ENCODE results near the gene FAM53A.
A peak's percentile ranks its signal among the peaks of the same experiment; 100 is the strongest.
"Not testable (repeated sequence)": the region's sequence is repeated elsewhere in the genome, so short reads cannot be mapped to it uniquely, and the experiment has no call there.

Gene FAM53A

DNA sequence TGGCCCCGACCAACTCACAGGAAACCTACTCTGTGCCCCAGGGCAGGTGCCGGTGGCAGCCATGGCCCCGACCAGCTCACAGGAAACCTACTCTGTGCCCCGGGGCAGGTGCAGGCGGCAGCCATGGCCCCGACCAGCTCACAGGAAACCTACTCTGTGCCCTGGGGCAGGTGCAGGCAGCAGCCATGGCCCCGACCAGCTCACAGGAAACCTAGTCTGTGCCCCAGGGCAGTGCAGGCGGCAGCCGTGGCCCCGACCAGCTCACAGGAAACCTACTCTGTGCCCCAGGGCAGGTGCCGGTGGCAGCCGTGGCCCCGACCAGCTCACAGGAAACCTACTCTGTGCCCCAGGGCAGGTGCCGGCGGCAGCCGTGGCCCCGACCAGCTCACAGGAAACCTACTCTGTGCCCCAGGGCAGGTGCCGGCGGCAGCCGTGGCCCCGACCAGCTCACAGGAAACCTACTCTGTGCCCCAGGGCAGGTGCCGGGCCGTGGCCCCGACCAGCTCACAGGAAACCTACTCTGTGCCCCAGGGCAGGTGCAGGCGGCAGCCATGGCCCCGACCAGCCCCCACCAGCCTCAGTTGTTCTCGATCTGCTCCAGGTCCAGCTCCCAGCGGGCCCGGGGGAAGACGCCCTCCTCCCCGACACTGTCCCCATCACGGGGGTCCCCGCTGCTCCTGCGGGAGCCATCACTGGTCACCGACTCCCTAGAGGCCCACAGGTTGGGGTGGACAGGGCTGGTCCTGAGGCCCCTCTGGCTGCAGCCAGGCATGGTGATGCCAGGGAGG lies 43.2 kb downstream of the FAM53A start:
- DNase-seq (ENCODE audit: low read depth in 2 of 2) = not testable (repeated sequence)

- no peak for DNase-seq (ENCODE audit: low read depth in 2 of 2)
Observed at GRCh38 chr4:1640190-1640589, 43.9 kb downstream of the FAM53A start.

GRCh38 chr4:1639299-1639868 lies 44.7 kb downstream of the FAM53A start:
- no peak for DNase-seq (ENCODE audit: low read depth in 2 of 2)

GRCh38 chr4:1638873-1639272 lies 45.2 kb downstream of the FAM53A start:
- DNase-seq (ENCODE audit: low read depth in 2 of 2) = no peak

GRCh38 chr4:1638272-1638598 lies 45.9 kb downstream of the FAM53A start:
- no peak for DNase-seq (ENCODE audit: low read depth in 2 of 2)

GRCh38 chr4:1637580-1638271 lies 46.4 kb downstream of the FAM53A start:
- no peak for DNase-seq (ENCODE audit: low read depth in 2 of 2)

DNA sequence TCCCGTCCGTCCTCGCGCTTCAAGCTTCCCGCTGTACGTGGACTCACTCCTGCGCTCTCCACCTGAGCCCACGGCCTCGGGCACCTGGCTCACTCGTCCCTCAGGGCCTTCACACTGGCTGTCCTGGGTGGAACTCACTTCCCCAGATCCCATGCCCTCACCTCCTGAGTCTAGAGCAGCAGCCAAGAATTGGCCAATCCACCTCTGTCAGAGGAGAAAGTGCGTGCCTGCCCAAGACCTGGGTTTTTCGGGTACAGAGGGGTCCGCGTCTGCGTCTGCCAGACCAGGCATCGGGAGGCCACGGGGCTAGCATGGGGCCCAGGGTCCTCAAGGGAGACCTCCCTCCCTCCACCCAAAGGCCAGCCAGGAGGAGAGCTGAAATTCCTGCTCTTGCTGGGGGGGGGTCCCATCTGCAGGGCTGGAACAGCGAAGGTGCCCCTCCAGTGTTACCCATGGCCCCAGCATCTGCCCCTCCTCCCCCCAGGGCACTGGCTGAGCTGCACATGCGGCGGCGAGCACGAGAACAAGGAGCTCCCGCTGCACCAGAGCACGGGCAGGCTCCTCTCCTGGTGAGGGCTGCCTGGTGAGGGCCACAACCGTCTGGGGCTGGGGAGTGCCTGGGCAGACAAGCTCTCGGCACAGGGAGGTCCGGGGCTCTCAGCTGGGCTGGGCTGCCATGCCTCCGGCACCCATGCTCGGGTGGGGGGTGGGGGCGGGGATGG lies 47.5 kb downstream of the FAM53A start:
- DNase-seq (ENCODE audit: low read depth in 2 of 2) = no peak

- DNase-seq (ENCODE audit: low read depth in 2 of 2) = no peak
Observed at GRCh38 chr4:1635464-1635863, 48.6 kb downstream of the FAM53A start.

DNA sequence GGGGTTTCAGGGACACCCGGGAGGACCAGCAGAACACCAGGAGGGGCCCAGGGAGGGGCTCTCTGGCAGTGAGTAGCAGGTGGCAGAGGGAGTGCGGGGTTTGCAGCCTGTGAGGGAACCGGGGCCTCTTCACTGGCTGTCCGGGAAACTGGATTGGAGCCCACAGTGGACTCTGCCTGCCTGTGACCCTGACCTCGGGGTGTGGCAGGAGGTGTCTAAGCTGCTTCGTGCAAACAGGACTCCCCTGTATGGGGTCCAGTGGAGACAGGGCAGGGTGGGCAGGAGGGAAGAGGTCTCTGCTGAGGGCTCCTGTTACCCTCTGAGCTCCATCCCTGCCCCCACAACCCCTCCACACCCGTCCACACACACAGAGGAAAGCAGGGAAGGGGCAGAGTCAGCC lies 50.1 kb downstream of the FAM53A start:
- no peak for DNase-seq (ENCODE audit: low read depth in 2 of 2)

DNA sequence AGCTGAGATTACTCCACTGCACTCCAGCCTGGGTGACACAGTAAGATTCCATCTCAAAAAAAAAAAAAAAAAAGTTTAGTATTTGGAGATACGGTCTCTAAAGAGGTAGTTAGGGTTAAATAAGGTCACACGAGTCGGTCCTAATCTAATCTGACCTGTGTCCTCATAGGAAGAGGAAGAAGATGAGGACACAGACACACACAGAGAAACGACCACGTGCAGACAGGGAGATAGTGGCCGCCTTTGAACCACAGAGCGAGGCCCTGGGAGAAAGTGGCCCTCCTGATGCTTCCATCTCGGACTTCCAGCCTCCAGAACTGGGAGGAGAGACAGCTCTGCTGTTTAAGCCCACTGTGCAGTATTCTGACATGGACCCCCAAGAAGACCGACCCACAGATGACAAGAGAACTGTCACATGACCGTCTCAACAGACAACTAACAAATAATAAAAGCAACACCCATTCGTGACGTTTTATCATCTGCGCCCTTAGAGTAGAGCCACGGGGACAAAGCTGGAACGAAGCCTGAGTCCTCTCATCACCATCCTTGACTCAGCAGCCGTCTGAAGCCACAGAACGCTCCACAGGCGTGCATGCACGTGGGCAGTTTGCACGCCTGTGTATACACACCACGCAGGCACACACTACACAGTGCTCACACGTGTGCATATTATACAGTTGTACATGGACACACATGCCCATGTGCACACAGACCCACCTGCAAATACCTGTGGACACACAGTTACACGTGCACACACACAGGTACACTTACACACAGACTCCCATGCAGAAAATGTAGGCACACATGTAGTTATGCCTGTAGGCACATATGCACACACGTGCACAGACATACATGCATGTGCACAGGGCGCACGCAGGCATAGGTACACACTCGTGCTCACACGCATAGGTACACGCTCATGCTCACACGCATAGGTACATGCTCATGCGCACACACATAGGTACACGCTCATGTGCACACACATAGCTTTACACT lies 51.7 kb downstream of the FAM53A start:
- no peak for DNase-seq (ENCODE audit: low read depth in 2 of 2)

- DNase-seq (ENCODE audit: low read depth in 2 of 2) = no peak
Observed at GRCh38 chr4:1631136-1631535, 53.0 kb downstream of the FAM53A start.

DNA sequence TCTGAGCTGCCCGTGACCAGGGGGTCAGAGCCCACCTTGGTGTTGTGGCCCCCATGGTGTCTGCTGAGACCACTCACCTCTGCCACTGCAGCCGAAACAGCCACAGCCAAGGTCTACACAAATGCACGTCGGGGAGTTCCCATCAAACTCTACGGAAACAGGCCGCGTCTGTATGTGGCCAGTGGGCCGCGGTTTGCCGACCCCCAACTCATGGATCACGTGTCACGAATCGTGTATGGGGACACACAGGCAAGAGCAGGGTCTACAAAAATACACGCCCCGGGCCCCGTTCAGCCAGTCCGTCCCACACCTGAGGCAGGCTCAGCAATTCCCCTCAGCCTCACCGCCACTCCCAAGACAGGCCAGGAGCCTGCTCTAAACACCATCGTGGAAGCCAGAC lies 53.8 kb downstream of the FAM53A start:
- DNase-seq (ENCODE audit: low read depth in 2 of 2) = no peak

GRCh38 chr4:1629699-1630083 lies 54.4 kb downstream of the FAM53A start:
- no peak for DNase-seq (ENCODE audit: low read depth in 2 of 2)

GRCh38 chr4:1628892-1629698 lies 55.0 kb downstream of the FAM53A start:
- peak; percentile 27 to 32 for DNase-seq (ENCODE audit: low read depth in 2 of 2)

GRCh38 chr4:1627417-1628313 lies 56.4 kb downstream of the FAM53A start:
- no peak for DNase-seq (ENCODE audit: low read depth in 2 of 2)

DNA sequence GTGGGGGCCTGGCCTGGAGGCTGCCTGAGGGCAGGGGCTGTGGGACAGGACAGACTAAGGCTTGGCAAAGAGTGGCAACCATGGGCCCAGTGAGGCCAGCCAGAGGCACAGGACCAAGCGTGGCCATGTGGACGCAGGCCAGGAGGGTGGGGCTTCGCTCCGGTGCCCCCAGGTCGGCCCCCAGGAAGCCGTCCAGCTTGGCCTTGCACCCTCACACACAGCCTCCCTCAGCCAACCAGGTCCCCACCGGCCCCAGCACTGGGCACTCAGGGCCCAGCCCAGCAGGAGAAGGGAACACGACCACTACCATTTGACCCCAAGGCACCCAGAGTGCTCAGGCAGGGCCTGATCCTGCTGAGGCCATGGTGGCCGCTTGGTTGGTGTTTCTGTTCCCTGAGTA lies 57.2 kb downstream of the FAM53A start:
- DNase-seq (ENCODE audit: low read depth in 2 of 2) = no peak

DNA sequence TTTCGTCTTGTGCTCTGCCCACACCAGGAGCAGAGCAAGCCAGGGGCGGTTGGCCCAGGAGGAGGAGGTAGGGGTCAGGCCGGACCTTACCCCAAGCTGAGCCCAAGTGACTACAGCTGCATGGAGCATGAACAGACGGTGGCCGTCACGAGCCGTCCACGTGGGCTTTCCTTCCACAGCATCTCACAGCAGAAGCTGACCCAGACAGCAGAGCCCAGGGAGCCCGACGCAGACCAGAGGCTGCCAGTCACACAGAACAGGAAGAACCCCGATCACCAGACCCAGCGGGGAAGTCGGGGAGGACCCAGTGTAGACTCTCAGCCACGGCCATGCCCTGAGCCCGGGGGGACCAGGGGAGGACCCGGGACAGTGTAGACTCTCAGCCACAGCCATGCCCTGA lies 58.0 kb downstream of the FAM53A start:
- DNase-seq (ENCODE audit: low read depth in 2 of 2) = no peak

DNA sequence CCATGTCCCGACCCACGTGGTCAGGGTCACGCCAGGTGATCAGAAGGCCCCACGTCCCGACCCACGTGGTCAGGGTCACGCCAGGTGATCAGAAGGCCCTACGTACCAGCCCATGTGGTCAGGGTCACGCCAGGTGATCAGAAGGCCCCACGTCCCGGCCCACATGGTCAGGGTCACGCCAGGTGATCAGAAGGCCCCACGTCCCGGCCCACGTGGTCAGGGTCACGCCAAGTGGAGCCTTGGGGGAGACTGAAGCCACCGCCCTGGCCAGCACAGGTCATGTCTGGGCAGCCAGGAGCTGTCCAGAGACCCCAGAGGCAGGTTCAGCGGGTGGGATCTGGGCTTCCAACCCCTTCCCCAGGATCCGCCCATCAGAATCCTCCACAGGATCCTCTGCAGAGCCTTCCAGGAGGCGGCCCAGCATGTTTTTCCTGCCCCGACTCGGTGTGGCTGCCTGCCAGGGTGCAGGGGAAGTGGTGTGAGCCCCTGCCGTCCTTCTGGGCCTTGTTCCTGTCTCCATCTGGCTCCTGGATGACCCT lies 58.4 kb downstream of the FAM53A start:
- no peak for DNase-seq (ENCODE audit: low read depth in 2 of 2)

- DNase-seq (ENCODE audit: low read depth in 2 of 2) = no peak
Observed at GRCh38 chr4:1624519-1624910, 59.6 kb downstream of the FAM53A start.

Data from stimulated activated CD8-positive, alpha-beta memory T cell treated with anti-CD3 and anti-CD28 coated beads, Interleukin-7, amount 100 ng/mL, for 4 hours (primary cell).